ENCODE results near the gene ZFYVE21. TPM values are rescaled to one million over a fixed set of nuclear protein-coding genes. Genes with fewer than 3 reads are reported as not detected.
A peak's percentile ranks its signal among the peaks of the same experiment; 100 is the strongest.

The ZFYVE21 gene
- total RNA-seq, 1 donor from 2014 or later, result 68.6 TPM

DNA sequence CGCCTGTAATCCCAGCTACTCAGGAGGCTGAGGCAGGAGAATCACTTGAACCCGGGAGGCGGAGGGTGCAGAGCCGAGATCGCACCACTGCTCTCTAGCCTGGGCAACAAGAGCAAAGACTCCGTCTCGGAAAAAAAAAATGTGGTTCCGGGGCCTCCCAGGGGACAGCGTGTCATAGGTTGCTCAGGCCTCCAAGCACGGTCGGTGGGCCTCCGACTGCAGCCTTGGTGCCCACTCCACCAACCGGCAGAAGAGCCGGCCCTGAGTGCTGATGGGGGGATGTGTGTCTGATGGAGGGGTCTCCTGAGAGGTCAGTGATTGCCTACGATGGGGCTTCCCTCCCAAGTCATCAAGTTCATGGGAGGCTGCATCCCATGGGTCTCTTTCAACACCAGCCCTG lies 15.9 kb downstream of the ZFYVE21 start:
- Mint-ChIP-seq H3K4me1 (ENCODE audit: low read depth) (peaks cover under 1% of the 10 kb centered on the region), H3K36me3 (ENCODE audit: low read depth) (peaks cover 22% of the 10 kb centered on the region), H3K27me3 (ENCODE audit: low read depth) (no peaks in the 10 kb centered on the region), H3K9me3 (ENCODE audit: low read depth) (no peaks in the 10 kb centered on the region), H3K4me3 (ENCODE audit: unreplicated experiment) (no peak overlapping the region), H3K27ac (ENCODE audit: unreplicated experiment) (no peak overlapping the region)
- no peak for DNase-seq (ENCODE audit: low spot score)
- TF ChIP-seq, protein P1, sequence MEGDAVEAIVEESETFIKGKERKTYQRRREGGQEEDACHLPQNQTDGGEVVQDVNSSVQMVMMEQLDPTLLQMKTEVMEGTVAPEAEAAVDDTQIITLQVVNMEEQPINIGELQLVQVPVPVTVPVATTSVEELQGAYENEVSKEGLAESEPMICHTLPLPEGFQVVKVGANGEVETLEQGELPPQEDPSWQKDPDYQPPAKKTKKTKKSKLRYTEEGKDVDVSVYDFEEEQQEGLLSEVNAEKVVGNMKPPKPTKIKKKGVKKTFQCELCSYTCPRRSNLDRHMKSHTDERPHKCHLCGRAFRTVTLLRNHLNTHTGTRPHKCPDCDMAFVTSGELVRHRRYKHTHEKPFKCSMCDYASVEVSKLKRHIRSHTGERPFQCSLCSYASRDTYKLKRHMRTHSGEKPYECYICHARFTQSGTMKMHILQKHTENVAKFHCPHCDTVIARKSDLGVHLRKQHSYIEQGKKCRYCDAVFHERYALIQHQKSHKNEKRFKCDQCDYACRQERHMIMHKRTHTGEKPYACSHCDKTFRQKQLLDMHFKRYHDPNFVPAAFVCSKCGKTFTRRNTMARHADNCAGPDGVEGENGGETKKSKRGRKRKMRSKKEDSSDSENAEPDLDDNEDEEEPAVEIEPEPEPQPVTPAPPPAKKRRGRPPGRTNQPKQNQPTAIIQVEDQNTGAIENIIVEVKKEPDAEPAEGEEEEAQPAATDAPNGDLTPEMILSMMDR (IDR thresholded peaks at IDR 0.05), result no peak

- H3K9me3 Mint-ChIP-seq (ENCODE audit: low read depth), result no peaks in the 10 kb centered on the region
- peak; percentile 88 for DNase-seq (ENCODE audit: low spot score)
- TF ChIP-seq, protein P1 (IDR thresholded peaks at IDR 0.05), result no peak
- peaks cover 20% of the 10 kb centered on the region for H3K36me3 Mint-ChIP-seq (ENCODE audit: low read depth)
- H3K4me1 Mint-ChIP-seq (ENCODE audit: low read depth), result peaks cover 7% of the 10 kb centered on the region
- H3K27me3 Mint-ChIP-seq (ENCODE audit: low read depth), result no peaks in the 10 kb centered on the region
- no peak overlapping the region for H3K27ac Mint-ChIP-seq (ENCODE audit: unreplicated experiment)
- no peak overlapping the region for H3K4me3 Mint-ChIP-seq (ENCODE audit: unreplicated experiment)
Measured at GRCh38 chr14:103731916-103732867, 16.6 kb downstream of the ZFYVE21 start.

- DNase-seq (ENCODE audit: low spot score), result peak; percentile 1
- TF ChIP-seq, protein P1 (IDR thresholded peaks at IDR 0.05), result no peak
- peaks cover 7% of the 10 kb centered on the region for H3K4me1 Mint-ChIP-seq (ENCODE audit: low read depth)
- H3K27ac Mint-ChIP-seq (ENCODE audit: unreplicated experiment), result no peak overlapping the region
- no peak overlapping the region for H3K4me3 Mint-ChIP-seq (ENCODE audit: unreplicated experiment)
- no peaks in the 10 kb centered on the region for H3K9me3 Mint-ChIP-seq (ENCODE audit: low read depth)
- no peaks in the 10 kb centered on the region for H3K27me3 Mint-ChIP-seq (ENCODE audit: low read depth)
- peaks cover 20% of the 10 kb centered on the region for H3K36me3 Mint-ChIP-seq (ENCODE audit: low read depth)
Measured at GRCh38 chr14:103732868-103733620, 17.4 kb downstream of the ZFYVE21 start.

DNA sequence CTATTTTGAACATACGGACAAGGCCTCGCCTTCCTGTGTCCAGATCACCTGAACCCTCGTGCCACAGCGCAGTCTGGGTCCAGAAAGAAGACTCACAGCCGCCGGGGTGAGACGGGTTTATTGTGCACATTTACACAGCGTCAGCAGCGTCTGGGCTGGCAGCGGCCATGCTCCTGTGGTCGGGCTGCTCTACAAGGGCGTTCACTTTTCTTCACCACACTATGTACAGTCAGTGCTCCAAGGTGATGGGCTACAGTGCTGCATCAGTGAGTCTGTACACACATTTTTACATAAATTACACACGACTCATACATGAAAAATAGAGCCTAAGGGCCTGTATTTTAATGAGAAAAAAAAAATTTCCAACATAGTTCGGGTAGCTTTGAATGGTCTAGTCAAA lies 18.0 kb downstream of the ZFYVE21 start:
- H3K9me3 Mint-ChIP-seq (ENCODE audit: low read depth), result no peaks in the 10 kb centered on the region
- no peak overlapping the region for H3K27ac Mint-ChIP-seq (ENCODE audit: unreplicated experiment)

More for the DNA sequence above, 18.0 kb downstream of the ZFYVE21 start:
- TF ChIP-seq, protein P1 (IDR thresholded peaks at IDR 0.05), result no peak
- peaks cover 7% of the 10 kb centered on the region for H3K4me1 Mint-ChIP-seq (ENCODE audit: low read depth)
- H3K27me3 Mint-ChIP-seq (ENCODE audit: low read depth), result no peaks in the 10 kb centered on the region
- H3K36me3 Mint-ChIP-seq (ENCODE audit: low read depth), result peaks cover 20% of the 10 kb centered on the region
- H3K4me3 Mint-ChIP-seq (ENCODE audit: unreplicated experiment), result no peak overlapping the region
- peak; percentile 68 for DNase-seq (ENCODE audit: low spot score)

All from chondrocyte (in vitro differentiated cells).